ENCODE measurements around the gene PTGR3. TPM values are rescaled to one million over a fixed set of nuclear protein-coding genes. Genes with fewer than 3 reads are reported as not detected.

PTGR3 gene
- total and polyA plus RNA-seq, 2 donors (not counting 1 experiment from before 2014, with no cell fraction given) = 6.8 to 25.1 TPM

DNA sequence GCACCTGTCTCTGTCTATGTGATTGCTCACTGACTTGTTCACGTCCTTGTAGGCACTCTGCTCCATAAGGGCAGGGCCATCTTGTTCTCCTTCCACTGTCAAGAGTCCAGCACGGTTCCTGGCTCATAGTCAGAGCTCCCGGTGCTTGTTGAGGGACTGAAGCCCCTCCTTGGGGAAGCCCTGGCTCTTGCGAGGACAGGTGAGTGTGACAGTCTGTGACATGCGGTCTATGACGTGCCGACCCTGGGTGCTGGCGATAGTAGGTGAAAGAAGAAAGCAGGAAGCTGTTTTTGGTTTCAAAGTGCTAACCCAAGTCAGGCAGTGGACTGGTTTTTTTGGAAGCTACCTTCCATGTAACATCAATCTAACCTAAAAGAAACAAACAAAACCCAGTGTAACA is 20.5 kb upstream of the PTGR3 start:
- H3K9ac ChIP-seq (ENCODE audit: insufficient read depth, low read length) = no peak overlapping the region
- no peaks in the 10 kb centered on the region for H3K9me3 ChIP-seq (ENCODE audit: control insufficient read depth, insufficient read depth, low read depth, low read length)
- H3K27me3 ChIP-seq (ENCODE audit: control insufficient read depth, insufficient read depth, low read length) = no peaks in the 10 kb centered on the region
- peaks cover 1% of the 10 kb centered on the region for H3K79me2 ChIP-seq (ENCODE audit: control insufficient read depth, insufficient read depth, low read length)
- H3K36me3 ChIP-seq (ENCODE audit: control insufficient read depth, insufficient read depth, low read length) = no peaks in the 10 kb centered on the region
- no peaks in the 10 kb centered on the region for H4K20me1 ChIP-seq (ENCODE audit: control insufficient read depth, extremely low read depth, insufficient read depth, low read length)
- no peak for DNase-seq (ENCODE audit: low read depth in 2 of 2)
- TF ChIP-seq, protein P1, sequence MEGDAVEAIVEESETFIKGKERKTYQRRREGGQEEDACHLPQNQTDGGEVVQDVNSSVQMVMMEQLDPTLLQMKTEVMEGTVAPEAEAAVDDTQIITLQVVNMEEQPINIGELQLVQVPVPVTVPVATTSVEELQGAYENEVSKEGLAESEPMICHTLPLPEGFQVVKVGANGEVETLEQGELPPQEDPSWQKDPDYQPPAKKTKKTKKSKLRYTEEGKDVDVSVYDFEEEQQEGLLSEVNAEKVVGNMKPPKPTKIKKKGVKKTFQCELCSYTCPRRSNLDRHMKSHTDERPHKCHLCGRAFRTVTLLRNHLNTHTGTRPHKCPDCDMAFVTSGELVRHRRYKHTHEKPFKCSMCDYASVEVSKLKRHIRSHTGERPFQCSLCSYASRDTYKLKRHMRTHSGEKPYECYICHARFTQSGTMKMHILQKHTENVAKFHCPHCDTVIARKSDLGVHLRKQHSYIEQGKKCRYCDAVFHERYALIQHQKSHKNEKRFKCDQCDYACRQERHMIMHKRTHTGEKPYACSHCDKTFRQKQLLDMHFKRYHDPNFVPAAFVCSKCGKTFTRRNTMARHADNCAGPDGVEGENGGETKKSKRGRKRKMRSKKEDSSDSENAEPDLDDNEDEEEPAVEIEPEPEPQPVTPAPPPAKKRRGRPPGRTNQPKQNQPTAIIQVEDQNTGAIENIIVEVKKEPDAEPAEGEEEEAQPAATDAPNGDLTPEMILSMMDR (conservative IDR thresholded peaks at IDR 0.05 in 1 of 2, IDR thresholded peaks at IDR 0.05 in 1 of 2; ENCODE audit: low read depth in 1 of 2, low read length in 2 of 2) = no peak
- no peak for TF ChIP-seq EZH2 (IDR thresholded peaks at IDR 0.05; ENCODE audit: low read length, missing control alignments)
- H3K4me2 ChIP-seq (ENCODE audit: extremely low read depth, insufficient read depth, low read length) = no peak overlapping the region
- peaks cover 8% of the 10 kb centered on the region for H3K4me1 ChIP-seq (ENCODE audit: control insufficient read depth, extremely low read depth, insufficient read depth, low read length)
- H3K27ac ChIP-seq (ENCODE audit: insufficient read depth, low read length) = no peak overlapping the region
- H2AFZ ChIP-seq (ENCODE audit: low read length) = no peak overlapping the region
- H3K4me3 ChIP-seq (replicated peaks in 1 of 4; ENCODE audit: control extremely low read depth in 1 of 4, insufficient read depth in 1 of 4, low read depth in 3 of 4, low read length in 4 of 4) = no peak overlapping the region

DNA sequence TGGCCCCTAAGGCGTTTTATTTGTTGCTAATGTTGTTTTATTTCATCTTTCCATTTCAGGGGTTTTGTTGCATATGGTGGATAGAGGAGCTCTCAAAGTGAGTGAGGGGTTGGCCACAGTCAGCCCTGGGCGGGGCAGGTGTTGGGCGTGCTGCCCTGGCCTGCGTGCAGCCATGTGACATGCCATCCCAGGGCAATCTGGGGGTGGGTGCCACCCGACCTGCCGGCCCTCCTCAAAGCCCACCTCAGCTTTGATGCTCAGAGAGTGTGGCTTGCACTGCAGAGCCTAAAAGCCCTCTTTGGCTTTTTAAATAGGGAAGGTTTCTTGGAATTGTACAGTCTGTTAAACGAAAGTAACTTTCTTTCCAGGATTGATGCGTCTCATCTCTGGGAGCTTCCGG is 20.0 kb upstream of the PTGR3 start:
- H3K27ac ChIP-seq (ENCODE audit: insufficient read depth, low read length) = no peak overlapping the region
- H3K36me3 ChIP-seq (ENCODE audit: control insufficient read depth, insufficient read depth, low read length) = no peaks in the 10 kb centered on the region
- no peaks in the 10 kb centered on the region for H4K20me1 ChIP-seq (ENCODE audit: control insufficient read depth, extremely low read depth, insufficient read depth, low read length)
- H3K9ac ChIP-seq (ENCODE audit: insufficient read depth, low read length) = no peak overlapping the region
- H3K27me3 ChIP-seq (ENCODE audit: control insufficient read depth, insufficient read depth, low read length) = no peaks in the 10 kb centered on the region
- DNase-seq (ENCODE audit: low read depth in 2 of 2) = no peak
- peaks cover 1% of the 10 kb centered on the region for H3K79me2 ChIP-seq (ENCODE audit: control insufficient read depth, insufficient read depth, low read length)
- H3K4me2 ChIP-seq (ENCODE audit: extremely low read depth, insufficient read depth, low read length) = no peak overlapping the region
- no peak overlapping the region for H3K4me3 ChIP-seq (replicated peaks in 1 of 4; ENCODE audit: control extremely low read depth in 1 of 4, insufficient read depth in 1 of 4, low read depth in 3 of 4, low read length in 4 of 4)
- TF ChIP-seq, protein P1 (conservative IDR thresholded peaks at IDR 0.05 in 1 of 2, IDR thresholded peaks at IDR 0.05 in 1 of 2; ENCODE audit: low read depth in 1 of 2, low read length in 2 of 2) = no peak
- TF ChIP-seq EZH2 (IDR thresholded peaks at IDR 0.05; ENCODE audit: low read length, missing control alignments) = no peak
- H3K9me3 ChIP-seq (ENCODE audit: control insufficient read depth, insufficient read depth, low read depth, low read length) = no peaks in the 10 kb centered on the region
- H3K4me1 ChIP-seq (ENCODE audit: control insufficient read depth, extremely low read depth, insufficient read depth, low read length) = peaks cover 10% of the 10 kb centered on the region
- H2AFZ ChIP-seq (ENCODE audit: low read length) = no peak overlapping the region

DNA sequence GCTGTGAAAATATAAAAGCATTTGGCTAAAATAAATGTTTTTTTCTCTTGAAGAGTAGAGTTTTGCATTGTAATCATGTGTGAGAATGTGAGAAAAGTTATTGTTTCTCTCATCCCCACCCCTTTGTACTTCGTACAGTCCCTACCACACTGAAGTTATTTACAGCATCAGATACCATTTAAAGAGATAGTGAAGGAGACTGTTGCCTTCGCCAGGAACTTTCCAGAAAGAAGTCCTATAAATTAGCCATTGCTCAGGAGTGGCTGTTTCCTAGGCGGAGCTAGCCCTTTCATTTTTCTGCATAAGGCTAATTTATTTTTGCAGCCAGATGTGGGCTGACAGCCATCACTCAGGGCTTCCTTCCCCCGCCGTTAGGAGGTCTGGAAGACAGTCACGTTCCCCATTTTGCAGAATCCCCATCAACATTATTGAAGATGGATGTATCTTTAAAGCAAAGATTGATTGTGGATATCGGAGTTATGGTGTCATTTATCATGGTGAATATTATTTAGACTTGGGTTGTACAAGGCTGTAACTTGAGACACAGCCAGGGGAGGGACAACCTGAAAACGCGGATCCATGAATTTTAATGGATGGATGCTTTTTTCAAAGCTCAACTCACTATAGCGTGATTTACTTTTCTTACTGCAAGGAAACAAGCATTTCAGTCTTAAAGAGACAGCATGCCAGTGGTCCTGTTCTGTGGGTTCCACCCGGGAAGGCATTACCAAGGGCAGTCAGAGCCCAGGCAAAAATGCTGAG is 18.8 kb upstream of the PTGR3 start:
- Histone ChIP-seq H3K79me2 (ENCODE audit: control insufficient read depth, insufficient read depth, low read length) (peaks cover 1% of the 10 kb centered on the region), H4K20me1 (ENCODE audit: control insufficient read depth, extremely low read depth, insufficient read depth, low read length) (no peaks in the 10 kb centered on the region), H3K9ac (ENCODE audit: insufficient read depth, low read length) (no peak overlapping the region), H3K36me3 (ENCODE audit: control insufficient read depth, insufficient read depth, low read length) (no peaks in the 10 kb centered on the region), H2AFZ (ENCODE audit: low read length) (no peak overlapping the region), H3K4me1 (ENCODE audit: control insufficient read depth, extremely low read depth, insufficient read depth, low read length) (peaks cover 10% of the 10 kb centered on the region), H3K27ac (ENCODE audit: insufficient read depth, low read length) (no peak overlapping the region), H3K4me3 (replicated peaks in 1 of 4; ENCODE audit: control extremely low read depth in 1 of 4, insufficient read depth in 1 of 4, low read depth in 3 of 4, low read length in 4 of 4) (peak overlapping the region; percentile 0 to 52 (median 14)), H3K9me3 (ENCODE audit: control insufficient read depth, insufficient read depth, low read depth, low read length) (no peaks in the 10 kb centered on the region), H3K27me3 (ENCODE audit: control insufficient read depth, insufficient read depth, low read length) (no peaks in the 10 kb centered on the region), H3K4me2 (ENCODE audit: extremely low read depth, insufficient read depth, low read length) (peak overlapping the region; percentile 61)
- TF ChIP-seq, protein P1 (conservative IDR thresholded peaks at IDR 0.05 in 1 of 2, IDR thresholded peaks at IDR 0.05 in 1 of 2; ENCODE audit: low read depth in 1 of 2, low read length in 2 of 2) = no peak
- no peak for TF ChIP-seq EZH2 (IDR thresholded peaks at IDR 0.05; ENCODE audit: low read length, missing control alignments)
- DNase-seq (ENCODE audit: low read depth in 2 of 2) = no peak
